NCI-H128 (cell line): ENCODE measurements around the gene ITIH1.
"Not testable (repeated sequence)": the region's sequence is repeated elsewhere in the genome, so short reads cannot be mapped to it uniquely, and the experiment has no call there.

Source experiments
- DNase-seq: peaks from one replicate; lab custom pipeline; 2025; ENCODE audit not compliant: unreplicated experiment; lab: John Stamatoyannopoulos, UW

ITIH1 gene

GRCh38 chr3:52774066-52774713 is 3.2 kb upstream of the ITIH1 start:
- no peak for DNase-seq

GRCh38 chr3:52774901-52775864 is 2.2 kb upstream of the ITIH1 start:
- DNase-seq = no peak

GRCh38 chr3:52775877-52776276 is 1.5 kb upstream of the ITIH1 start:
- no peak for DNase-seq

DNA sequence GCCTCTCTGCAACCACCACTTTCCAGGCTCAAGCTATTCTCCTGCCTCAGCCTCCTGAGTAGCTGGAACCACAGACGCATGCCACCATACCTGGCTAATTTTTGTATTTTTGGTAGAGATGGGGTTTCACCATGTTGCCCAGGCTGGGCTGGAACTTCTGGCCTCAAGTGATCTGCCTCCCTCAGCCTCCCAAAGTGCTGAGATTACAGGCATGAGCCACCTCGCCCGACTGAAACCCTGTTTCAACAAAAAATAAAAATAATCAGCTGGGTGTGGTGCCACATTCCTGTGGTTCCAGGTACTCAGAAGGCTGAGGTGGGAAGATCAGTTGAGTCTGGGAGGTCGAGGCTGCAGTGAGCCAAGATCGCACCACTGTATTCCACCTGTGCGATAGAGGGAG is 913 bp upstream of the ITIH1 start:
- not testable (repeated sequence) for DNase-seq

DNA sequence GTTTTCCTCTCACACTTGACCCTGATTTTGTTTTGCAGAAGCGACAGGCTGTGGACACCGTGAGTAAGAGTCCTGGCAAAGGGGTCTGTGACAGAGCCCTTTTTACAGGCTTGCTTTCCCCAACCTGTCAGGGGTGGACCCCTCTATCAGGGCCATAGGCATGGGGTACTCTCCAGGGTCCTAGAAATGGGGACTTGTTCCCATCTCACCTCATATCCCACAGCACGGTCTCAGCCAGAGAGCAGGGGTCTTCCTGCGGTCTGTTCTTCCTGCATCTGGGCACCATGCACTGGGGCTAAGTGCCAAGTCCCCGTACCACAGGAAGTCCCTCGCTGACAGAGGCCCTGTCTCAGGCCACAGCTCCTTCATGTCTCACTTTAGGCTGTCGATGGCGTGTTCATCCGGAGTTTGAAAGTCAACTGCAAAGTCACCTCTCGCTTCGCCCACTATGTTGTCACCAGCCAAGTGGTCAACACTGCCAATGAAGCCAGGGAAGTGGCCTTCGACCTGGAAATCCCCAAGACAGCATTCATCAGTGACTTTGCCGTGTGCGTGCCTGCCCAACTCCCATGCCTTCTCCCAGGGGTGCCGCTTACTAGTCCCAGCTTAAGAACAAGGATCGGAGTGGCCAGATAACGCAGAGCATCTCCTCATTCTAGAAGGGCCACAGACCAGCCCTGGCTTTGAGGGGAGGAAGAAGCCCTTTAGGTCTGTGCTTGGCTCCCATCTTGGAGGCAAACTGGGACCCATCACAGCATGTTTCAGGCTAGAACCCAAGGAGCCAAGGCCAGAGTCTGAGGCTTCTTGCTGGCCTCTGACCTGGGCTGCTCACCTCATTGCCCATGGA is 783 bp downstream of the ITIH1 start:
- no peak for DNase-seq

- no peak for DNase-seq
Measured at GRCh38 chr3:52779011-52779836, 1.8 kb downstream of the ITIH1 start.

GRCh38 chr3:52779837-52780585 is 2.6 kb downstream of the ITIH1 start:
- DNase-seq = no peak

- DNase-seq = no peak
Measured at GRCh38 chr3:52781741-52782140, 4.3 kb downstream of the ITIH1 start.

- DNase-seq = no peak
Measured at GRCh38 chr3:52782412-52783210, 5.2 kb downstream of the ITIH1 start.

GRCh38 chr3:52783211-52783555 is 5.8 kb downstream of the ITIH1 start:
- DNase-seq = no peak

- no peak for DNase-seq
Measured at GRCh38 chr3:52784021-52784621, 6.7 kb downstream of the ITIH1 start.

DNA sequence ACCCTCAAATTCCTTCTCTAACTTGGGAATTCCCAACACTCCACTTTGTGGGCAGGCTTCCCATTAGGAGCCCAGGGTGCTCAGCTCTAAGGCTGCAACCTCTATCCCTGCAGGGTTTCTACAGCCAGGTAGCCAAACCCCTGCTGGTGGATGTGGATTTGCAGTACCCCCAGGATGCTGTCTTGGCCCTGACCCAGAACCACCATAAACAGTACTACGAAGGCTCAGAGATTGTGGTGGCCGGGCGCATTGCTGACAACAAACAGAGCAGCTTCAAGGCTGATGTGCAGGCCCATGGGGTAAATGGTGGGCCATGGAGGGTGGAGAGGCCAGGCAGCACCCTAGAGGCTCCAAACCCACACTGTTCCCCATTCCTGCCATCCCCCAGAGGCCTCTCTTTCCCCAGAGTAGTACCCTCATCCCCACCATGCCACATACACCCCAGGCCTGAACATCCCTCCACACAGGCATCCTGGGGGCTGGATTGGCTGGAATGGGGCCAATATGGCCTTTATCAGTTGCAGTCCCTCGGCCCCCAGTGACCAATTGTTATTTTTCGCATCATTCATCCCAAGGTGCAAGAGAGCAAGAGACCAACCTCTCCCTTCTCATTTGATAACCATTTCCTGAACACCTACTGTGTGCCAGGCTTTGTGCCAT is 7.7 kb downstream of the ITIH1 start:
- DNase-seq = no peak

DNA sequence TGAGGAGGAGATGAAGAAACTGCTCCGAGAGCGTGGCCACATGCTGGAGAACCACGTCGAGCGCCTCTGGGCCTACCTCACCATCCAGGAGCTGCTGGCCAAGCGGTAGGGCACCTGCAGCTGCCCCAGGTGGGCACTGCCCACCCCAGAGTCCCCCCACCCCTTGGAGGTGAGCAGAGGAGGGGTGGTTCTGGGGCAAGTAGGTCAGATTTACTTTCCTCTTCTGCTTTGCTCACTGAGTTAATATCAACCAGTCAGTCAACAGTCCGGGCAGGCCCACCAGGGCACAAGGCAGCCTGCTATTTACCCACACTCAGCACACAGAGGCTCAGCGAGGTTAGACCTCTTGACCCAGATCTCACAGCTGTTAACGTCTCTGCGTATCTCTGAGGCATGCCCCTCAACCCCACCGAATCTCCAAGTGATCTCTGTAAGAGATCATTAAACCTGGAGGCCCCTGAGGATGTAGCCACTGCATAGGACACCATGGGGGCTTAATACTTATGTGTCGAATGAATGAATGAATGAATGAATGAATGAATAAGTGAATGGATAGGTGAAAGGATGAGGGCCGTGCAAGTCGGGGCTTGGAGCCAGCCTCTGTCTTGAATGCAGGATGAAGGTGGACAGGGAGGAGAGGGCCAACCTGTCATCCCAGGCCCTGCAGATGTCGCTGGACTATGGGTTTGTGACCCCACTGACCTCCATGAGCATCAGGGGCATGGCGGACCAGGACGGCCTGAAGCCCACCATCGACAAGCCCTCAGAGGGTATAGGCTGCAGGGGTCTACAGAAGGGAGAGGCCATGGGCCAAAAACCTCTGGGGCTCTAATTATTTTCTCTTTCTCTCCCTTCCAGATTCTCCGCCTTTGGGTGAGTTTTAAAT is 9.2 kb downstream of the ITIH1 start:
- DNase-seq = no peak

GRCh38 chr3:52787246-52787645 is 9.8 kb downstream of the ITIH1 start:
- no peak for DNase-seq

DNA sequence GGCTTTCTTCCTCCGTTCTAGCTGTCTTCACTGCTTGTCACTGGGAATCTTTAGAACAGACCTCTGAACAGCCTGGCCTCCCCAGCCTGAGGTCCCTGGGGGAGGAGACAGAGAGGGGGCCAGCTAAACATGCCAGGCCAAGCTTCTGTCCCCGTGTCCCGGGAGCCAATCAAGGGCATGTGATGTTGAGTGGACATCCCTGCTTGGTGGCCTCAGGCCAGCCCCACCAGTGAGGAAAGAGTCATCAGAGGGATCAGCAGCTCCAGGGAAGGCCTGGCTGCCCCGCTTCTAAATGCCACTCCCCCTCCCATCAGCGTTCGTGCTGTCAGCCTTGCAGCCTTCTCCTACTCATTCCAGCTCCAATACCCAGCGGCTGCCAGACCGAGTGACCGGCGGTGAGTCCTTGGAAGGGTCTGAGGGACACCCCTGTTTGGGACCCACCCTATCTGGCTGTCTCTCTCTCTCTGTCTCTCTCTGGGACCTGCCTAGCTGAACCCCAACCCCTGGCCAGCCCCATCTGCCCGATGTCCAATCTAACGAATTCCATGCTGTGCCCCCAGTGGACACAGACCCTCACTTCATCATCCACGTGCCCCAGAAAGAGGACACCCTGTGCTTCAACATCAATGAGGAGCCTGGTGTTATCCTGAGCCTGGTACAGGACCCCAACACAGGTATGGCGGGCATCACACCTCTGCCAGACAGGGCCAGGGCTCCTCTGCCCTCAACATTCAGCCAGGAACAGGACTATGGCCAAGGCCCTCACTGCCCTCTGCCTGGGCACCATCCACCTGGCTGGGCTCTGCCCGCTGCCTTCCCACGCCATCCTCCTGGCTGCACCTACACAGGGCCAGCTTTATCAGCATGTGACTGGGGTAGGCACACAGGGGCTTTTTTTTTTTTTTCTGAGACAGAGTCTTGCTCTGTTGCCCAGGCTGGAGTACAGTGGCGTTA is 10.6 kb downstream of the ITIH1 start:
- no peak for DNase-seq
